HG03439 (cell line): Measurements from ENCODE around the gene MAP3K6.

Source experiments
- ATAC-seq: cut with Tn5 transposase; IDR thresholded peaks from one replicate; pipeline ENCODE4 v1.9.1; 2021; ENCODE audit warnings: mild to moderate bottlenecking, moderate library complexity; ENCODE audit not compliant: unreplicated experiment

Gene MAP3K6

DNA sequence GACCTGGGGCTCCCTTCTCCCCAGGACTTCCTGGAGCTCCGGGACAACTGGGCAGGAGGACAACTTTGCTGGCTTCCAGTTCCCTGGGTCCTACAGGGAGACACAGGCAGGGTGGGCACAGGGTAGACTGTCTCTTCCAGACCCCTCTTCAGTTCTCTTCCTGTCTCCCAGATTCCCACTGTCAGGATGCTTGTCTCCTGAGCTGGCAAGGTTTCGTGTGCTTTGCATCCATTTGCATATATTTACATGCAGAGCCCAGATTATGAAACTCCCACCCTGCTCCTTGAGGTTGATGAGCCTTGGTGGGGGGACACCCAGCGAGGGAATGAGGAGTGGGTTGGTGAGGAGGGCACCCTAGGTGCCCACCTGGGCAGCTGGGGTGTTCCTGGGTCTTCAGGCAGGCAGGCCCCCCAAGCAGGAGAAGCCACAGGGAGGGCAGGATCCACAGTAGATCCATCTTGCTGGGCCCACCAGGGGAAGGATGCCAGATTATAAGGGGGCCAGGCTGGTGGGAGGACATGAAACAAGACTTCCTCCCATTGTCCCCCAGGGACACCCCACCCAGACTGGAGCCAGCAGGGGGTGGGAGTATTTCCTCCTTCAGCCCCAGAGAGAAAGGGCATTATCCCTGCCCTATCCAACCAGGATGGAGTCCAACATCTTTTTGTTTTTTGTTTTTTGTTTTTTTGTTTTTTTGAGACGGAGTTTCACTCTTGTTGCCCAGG is 7.8 kb upstream of the MAP3K6 start, which contains the start of gene FCN3:
TSS of gene FCN3 (minus strand) at position 463 of the 725 bp plus-strand sequence. CDS start at position 457, 6 bp downstream.
- ATAC-seq = no peak

DNA sequence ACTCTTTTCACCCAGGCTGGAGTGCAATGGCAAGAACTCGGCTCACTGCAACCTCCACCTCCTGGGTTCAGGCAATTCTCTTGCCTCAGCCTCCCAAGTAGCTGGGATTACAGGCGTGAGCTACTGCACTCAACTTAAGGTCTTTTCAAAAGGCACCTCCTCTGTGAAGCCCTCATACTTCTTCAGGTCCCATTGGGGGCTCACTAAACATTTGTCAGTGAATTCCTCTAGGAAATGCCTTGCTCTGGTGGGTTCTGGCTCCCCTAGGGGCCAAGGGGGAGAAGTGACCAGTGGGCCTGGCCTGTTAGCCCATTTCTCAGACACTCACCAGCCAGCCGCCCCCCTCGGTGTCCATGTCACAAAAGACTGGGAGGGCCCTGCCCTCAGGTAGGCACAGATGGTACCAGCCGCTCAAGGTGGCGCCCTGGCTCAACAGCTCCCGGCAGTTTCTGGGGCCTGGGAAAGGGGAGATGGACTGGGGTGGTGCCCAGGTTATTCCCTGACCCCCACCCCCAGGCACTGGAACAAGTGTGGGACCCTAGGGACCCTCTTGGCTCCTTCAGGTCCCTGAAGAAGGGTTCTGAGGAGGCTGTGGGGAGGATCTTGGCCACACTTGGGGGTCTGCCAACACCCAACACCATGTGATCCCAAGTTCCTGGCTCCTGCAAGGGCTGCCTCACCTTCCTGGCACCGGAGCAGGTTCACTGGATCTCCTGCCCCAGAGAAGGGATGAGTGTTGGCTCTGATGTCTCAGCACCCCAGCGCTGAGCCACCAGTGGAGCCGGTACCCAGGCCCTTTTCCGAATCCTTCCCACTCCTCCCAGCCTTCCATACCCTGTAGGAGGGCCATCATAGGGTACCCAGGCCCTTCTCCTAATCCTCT is 6.3 kb upstream of the MAP3K6 start:
- ATAC-seq = no peak

DNA sequence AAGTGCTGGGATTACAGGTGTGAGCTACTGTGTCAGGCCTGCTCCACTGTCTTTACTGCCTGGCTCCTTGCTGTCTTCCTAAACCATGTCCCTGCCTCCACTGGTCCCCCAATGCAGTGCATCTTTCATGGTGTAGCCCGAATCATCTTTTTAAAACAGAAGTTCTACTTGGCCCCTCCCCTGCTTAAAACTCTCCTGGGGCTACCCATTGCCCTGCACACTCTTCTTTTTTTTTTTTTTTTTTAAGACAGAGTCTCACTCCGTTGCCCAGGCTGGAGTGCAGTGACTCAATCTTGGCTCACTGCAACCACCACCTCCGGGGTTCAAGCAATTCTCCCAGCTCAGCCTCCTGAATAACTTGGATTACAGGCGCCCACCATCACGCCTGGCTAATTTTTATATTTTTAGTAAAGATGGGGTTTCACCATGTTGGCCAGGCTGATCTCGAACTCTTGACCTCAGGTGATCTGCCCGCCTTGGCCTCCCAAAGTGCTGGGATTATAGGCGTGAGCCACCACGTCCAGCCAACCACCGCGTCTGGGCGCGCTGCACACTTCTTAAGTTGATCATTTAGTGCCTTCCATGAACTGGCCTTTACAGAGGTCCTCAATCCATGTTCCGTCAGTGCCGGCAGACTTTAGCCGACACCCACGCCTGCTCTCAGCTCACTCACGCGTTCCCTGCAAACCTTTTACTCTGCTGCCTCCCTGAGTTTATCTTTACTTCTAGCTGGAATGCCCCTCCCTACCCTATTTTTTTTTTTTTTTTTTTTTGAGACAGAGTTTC is 5.5 kb upstream of the MAP3K6 start:
- ATAC-seq = no peak

DNA sequence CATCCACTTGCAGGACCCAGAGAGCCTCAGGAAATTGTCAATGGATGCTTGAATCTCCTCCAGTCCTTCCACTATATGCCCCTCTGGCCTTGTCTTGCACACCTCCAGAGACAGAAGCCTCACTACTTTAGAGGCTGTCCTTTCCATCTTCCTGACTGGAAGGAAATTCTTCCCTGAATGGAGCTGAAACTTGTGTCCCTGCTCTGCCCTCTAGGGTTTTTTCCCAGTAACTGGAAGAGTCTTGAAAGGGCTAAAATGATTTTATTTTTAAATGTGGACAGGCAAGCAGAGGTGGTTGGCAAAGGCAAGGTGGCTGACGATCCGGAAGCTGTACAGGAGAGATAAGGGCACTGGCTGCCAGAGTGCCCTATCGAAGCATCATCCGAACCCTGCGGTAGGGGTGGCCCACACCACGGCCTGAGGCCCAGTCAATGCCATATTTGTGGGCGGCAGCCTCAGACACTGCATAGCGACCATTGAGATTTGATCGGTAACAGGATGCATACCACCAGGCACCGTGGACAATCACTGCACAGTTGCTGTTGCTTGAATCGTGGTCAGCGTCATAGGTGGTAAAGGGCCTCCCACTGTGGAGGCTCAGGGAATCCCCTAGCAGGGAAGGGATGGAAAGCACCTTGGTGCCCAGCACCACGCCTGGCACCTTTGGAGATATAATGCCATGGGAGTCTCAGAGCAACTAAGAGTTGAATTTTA is 2.3 kb upstream of the MAP3K6 start:
- ATAC-seq = no peak

DNA sequence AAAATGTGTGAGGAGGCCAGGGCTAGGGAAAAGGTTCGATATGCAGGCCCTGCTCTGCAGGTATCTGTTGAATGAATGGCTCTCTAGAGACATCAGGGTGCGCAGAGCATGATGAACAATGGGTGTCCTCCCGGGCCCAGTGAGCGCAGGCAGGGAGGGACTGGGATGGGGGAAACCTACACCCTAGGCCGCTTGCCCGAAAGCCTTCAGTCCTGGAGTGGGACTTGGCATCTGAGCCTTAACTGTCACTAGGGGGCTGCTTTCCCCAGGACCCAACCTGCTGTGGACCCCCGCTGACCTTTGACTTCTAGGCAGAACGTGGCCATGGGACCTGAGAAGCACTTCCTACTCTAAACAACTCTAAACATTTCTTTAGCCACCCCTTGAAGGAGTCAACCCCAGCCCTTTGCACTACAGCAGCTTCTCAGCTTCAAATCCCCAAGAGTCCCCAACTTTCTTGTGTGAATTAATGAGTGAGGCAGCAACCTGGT is 444 bp upstream of the MAP3K6 start:
- ATAC-seq = no peak

DNA sequence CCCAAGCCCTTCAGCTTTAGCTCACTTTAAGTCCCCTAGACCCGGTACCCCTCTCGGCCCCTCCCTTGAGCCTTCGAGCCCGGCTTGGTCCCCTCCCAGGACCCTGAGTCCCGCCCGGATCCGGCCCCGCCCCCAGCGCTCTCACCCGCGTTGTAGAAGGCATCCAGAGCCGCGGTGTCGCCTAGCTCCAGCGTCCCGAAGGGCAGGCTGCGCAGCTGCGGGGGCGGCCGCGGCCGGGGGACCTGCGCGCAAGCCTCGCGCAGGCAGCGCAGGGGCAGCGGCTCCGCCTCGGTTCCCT is 699 bp downstream of the MAP3K6 start:
- peak; percentile 36 for ATAC-seq

DNA sequence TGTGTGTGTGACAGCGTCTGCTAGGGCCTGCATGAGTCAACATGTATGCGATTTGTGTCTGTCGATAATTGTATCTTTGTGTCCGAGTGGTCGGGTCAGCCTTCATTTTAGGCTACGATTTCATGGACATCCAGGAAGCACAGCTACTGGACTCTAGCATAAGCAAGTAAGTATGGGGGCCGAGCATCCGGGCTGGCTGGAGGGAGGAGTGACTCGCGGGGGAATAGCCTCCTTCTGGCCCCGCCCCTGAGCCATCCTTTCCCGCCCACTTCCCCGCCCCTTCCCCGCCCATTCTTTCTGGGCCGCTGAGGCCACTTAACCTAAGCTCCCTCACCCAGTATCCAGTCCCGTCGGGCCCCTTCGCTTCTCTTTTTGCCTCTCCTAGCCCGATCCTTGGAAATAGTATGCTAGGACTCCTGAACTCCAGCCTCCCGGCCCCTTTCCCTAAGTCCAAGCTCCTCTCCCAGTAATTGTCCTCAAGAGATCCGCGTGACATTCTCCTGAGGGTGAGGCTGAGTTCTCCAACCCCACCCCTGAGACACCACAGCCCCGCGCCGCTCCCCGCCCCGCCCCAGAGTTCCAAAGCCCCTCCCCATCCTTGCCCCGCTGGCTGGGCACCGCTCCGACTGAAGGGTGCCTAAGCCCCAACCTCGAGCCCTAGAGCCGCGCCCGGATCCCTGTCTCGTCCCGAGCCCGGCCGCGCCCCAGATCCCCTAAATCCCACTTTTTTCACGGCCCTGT is 1.2 kb downstream of the MAP3K6 start:
- ATAC-seq = peak; percentile 19

DNA sequence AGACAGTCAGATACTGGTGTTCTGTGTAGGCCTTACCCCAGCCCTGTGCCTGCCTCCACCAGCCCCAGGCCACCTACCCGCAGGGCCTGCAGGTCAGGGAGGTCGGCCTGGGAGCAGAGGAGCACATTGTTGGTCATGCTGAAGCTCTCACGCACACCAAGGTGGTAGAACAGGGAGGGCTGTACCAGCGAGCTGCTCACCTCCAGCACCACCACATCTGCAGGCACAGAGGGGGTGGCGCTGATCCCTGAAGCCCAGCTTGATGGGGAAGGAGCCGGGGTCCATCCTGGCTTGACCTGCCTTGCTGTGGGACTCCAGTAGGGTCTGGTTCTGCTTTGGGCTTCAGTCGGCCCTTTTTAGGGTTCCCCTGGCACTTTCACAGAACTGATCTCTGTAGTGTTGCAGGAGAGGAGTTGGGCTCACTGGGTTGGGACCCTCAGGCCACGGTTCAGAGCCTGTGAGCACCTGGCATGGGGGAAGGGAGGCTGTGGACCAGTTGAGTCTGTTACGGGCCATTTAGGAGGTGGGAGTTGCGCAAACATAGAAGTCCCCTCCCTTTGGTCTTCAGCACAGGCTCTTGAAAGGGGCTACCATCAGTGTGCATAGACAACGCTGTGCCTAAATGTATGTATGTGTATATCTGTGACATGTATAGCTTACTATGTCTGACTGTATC is 1.9 kb downstream of the MAP3K6 start:
- ATAC-seq = no peak

DNA sequence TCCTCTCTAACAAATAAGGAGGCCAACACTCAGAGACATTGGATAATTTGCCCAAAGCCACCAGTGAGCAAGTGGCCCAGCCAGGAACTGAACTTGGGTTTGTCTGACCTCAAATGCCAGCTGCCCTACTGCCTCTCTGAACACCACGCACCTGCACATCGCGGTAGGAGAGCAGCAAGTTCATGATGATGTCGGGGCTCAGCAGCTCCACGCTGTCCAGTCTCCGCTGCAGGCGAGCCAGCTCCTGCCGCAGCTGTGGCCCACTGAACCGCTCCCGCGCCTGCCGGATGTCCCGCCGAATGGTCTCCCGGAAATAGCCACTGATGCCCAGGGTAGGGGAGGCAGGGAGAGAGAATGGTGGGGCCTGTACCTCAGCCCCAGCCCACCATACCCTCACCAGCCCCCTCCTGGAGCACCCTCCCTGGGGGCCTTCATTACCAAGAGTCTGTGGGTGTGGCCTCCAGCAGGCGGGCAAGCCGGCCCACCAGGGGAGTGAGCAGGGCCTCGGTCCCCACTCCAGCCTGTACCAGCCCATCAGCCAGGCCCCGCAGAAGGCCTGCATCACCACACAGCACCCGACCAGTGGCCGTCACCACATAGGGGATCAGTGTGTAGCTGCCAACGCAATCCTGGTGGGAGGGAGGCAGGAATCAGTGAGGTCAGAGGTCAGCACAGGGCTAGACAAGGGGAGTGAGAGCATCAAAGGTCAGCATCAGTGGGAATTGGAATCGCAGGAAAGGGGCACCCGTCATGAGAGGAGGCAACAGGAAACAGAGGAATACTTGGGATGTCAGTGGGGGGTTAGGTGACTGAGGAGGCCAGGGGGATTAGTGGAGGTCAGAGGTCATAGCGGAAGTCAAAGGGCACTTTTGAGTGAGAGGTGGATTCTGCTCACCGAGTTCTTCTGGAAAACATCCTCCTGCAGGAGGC is 2.7 kb downstream of the MAP3K6 start:
- ATAC-seq = no peak

DNA sequence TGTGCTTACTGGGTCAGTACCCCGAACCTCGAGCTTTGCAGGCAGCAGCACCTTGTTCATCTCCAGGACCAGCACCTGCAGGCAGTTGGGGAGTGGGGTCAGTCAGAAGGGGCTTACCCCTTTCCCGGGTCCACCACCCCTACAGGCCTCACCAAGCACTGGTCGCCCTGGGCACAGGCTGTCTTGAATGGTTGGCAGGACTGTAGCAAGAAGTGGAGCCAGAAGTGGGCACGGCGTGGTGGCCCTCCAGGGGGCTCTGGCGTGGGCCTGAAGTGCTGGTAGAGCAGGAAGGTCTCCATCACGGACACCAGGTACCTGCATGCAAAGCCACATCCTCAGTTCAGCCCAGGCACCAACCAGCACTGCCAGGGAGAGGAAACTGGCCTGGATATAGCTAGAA is 5.2 kb downstream of the MAP3K6 start:
- ATAC-seq = no peak

DNA sequence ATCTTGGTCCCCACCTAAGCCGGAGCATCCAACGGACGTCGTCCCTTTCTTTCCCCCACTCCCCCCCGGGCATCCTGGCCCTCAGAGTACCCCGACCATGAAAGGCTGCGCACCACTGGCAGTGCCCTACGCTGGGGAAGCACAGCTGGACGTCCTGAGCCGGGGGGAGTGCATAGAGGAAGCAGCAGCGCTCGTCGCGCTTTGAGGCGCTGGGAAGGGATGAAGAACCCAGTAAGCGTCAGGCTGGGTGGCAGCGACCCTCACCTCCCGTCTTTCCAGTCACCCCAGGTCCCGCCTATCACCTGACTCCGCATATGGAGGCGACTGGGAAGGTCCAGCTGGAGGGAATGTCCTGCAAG is 5.7 kb downstream of the MAP3K6 start:
- ATAC-seq = no peak

DNA sequence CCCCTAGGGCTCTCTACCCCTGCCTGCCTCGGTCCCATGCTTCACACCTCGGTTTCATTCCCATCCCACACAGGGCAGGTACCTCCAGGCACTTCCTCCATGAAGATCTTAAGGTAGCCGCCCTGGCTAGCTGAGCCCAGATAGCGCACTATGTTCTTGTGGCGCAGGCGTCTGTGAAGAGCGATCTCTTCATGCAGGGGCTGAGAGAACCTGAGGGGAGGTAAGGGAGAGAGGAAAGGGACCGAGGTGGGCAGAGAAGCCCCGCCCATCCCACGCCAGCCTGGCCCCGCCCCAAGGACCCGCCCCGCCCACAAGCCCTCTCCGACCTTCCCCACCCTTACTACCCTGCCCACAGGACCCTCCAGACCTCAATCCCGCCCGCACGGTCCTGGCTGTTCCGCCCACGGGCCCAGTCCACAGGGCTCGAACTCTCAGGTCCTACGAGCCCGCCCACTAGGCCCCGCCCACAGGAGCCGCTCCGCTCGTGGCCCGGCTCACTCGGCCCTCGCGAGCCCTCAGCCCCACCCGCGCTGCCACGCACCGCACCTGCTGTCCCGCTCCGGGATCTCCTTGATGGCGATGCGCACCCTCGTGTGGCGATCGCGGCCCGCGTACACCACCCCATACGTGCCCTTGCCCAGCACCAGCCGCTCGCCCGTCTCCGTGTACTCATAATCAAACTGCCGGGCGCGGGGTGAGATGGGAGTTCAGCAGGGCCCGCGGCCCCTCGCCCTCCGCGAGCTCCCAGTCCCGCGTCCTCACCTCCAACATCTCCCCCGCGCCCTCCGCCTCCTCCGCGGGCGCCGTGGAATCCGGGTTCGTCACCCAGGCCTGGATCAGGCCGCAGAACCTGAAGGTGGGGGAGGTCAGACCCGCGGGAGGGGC is 6.4 kb downstream of the MAP3K6 start:
- ATAC-seq = no peak

DNA sequence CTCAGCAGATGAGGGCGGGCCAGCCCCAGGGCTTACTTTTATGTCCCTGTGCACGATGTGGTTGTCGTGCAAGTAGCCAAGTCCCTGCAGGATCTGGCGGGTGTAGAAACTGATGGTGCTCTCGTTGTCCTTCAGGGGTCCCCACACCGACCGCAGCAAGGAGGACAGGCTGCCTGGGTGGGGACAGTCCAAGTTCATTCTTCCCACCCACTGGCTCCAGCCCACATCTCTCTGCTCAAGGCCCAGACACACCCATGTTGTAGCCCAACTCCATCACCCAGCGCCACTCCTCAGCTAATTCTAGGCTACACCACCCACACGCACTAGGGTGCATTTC is 7.0 kb downstream of the MAP3K6 start:
- ATAC-seq = no peak

DNA sequence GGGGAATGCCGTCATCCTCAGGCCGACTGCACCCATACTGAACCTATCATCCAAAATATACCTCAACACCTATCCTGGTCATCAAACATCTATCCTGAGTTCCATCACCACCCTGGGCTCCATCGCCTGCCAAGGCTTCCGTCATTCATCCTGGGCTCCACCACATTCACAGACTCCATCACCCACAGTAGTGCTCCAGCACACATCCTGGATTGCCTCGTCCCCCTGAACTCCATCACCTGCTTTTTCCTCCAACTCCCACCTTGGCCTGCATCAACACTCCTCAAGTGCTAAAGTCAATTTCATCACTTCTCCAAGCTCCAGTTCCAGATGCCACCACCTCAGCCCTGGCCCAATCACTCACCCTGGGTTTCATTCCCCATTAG is 7.8 kb downstream of the MAP3K6 start:
- ATAC-seq = no peak

DNA sequence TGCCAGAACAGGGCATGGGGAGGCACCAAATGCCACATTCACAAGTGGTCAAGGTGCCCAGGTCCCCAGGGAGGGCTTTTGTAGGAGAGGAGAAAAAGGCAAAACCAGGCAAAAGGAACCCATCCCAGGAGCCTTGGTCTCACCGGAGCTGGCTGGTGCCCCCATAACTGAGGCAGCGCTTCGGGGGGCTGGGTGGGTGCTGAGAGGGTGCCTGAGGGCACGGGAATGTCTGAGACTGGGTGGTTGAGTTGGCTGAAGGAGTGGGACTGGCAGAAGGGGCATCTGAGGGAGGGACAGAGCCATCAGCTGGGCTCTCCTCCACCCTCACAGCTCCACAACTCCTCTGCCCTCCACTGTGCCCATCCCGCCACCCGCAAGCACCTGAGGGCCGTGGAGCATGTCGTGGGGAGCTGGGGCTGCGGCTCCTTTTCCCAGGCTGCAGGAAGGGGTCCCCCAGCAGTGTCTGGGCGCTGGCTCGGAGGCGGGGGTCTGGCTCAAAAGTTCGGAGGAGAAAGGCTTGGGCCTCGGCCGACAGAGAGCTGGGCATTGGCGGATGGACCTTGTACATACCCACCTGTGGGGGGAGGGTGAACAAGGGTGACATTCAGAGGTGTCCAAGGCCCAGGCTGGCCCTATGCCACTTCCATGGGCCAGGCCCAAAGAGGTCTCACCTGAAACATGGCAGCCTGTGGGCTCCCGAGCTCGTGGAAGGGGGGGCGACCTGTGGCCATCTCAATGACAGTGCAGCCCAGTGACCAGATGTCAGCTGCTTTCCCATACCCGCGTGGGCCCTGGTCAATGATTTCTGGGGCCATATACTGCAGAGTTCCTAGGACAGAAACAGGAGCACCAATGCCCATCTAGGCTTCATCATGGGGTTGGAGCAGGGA is 8.5 kb downstream of the MAP3K6 start:
- no peak for ATAC-seq

DNA sequence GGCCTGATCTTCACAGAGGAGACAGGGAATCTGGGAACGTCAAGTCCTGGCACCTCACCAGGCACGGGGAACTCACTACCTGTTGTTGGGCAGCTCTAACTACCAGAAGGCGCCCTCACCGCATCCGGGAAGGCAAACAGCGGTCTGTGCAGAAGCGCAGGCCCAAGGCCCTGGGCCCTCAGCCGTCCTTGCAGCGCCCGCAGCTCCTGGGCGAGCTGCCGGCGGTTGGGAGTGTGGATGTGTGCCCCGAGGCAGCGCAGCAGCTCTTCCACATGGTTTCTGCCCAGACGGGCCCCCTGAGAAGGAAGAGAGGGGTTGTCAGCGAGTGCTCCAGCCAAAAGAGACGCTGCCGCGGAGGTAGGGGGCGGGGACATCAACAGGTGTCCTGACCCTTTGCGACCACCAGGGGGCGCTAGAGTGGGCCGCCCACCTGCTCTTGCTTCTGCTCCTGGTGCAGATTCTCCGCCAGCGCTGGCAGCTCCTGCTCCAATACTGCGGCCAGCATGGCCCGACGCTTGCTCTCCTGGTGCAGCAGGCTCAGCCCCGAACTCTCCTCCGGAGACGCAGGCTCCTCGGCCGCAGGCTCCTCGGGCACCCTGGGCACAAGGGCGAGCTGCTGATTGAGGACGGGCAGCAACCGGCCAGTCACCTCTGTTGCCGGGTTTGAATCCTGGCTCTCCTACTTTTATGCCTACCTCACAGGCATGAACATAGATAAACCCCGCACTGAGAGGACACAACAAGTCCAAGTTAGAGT is 9.3 kb downstream of the MAP3K6 start:
- ATAC-seq = peak; percentile 54
